ENCODE measurements around the gene SMC5.

- TF ChIP-seq CTCF (IDR thresholded peaks at IDR 0.05) (no peak), ZFX (IDR thresholded peaks at IDR 0.05; ENCODE audit: borderline replicate concordance) (no peak)
These were observed 124.2 kb downstream of the SMC5 start for GRCh38 chr9:70382709-70383605.

Data from 22Rv1 (cell line).